H1 (cell line): ENCODE data around the gene S100A6. TPM values are rescaled to one million over a fixed set of nuclear protein-coding genes. Genes with fewer than 3 reads are reported as not detected.
"Not testable (repeated sequence)": the region's sequence is repeated elsewhere in the genome, so short reads cannot be mapped to it uniquely, and the experiment has no call there.

Source experiments
- CTCF ChIA-PET: fragments of 300-600 bp; sonication (Branson Sonifier 250); formaldehyde crosslinking; loops from one replicate; lab custom pipeline; 2021; ENCODE audit not compliant: partially characterized antibody; lab: Charles Lee
- POLR2A ChIA-PET: fragments of 300-600 bp; sonication (Branson Sonifier 250); formaldehyde crosslinking; loops from one replicate; lab custom pipeline; 2021; ENCODE audit warnings: inconsistent platforms; ENCODE audit not compliant: partially characterized antibody; lab: Charles Lee
- DNase-seq, 2 experiments: peaks; one replicate each; pipeline versions ENCODE4 v3.0.0 to v3.0.0-alpha.2; 2010 to 2022; ENCODE audit warnings: low spot score in 2 of 2, low read depth in 1 of 2, mixed read lengths in 1 of 2
- FAIRE-seq: peaks from 2 replicates; lab custom pipeline; 2011; peaks lifted over from hg19 to GRCh38; lab: Jason Lieb, UNC
- H2AFZ ChIP-seq: 2 replicates; pipeline ENCODE4 v1.8.1; 2012; ENCODE audit warnings: low read length, inconsistent platforms
- H2AK5ac ChIP-seq: 2 replicates; pipeline ENCODE4 v1.6.1; 2013; ENCODE audit warnings: low read depth, low read length
- H2BK120ac ChIP-seq: replicated peaks from 2 replicates; pipeline ENCODE3; 2013; ENCODE audit warnings: low read depth, low read length, inconsistent platforms
- H2BK12ac ChIP-seq: 2 replicates; pipeline ENCODE4 v1.6.1; 2013; ENCODE audit warnings: low read depth, low read length
- H2BK15ac ChIP-seq: 2 replicates; pipeline ENCODE4 v1.6.1; 2013; ENCODE audit warnings: low read length
- H2BK20ac ChIP-seq: 2 replicates; pipeline ENCODE4 v1.6.1; 2013; ENCODE audit warnings: low read length
- H2BK5ac ChIP-seq: 2 replicates; pipeline ENCODE4 v1.6.1; 2013; ENCODE audit warnings: low read depth, low read length
- H3K14ac ChIP-seq: 2 replicates; pipeline ENCODE4 v1.6.1; 2013; ENCODE audit warnings: inconsistent platforms; ENCODE audit not compliant: insufficient read length
- H3K18ac ChIP-seq: 2 replicates; pipeline ENCODE4 v1.6.1; 2013; ENCODE audit warnings: low read length; ENCODE audit errors: extremely low read depth
- H3K23ac ChIP-seq: 2 replicates; pipeline ENCODE4 v1.6.1; 2013; ENCODE audit warnings: inconsistent platforms; ENCODE audit not compliant: insufficient read length
- H3K23me2 ChIP-seq: 2 replicates; pipeline ENCODE4 v1.6.1; 2013; ENCODE audit warnings: low read depth, low read length
- H3K27ac ChIP-seq: 2 replicates; pipeline ENCODE4 v1.6.1; 2011; ENCODE audit warnings: low read depth, low read length, inconsistent platforms
- H3K27me3 ChIP-seq, 4 experiments: replicated peaks in 1 of 4; 1 replicate in 1 of 4; 2 replicates in 3 of 4; pipeline versions ENCODE4 v1.6.1 to v1.8.1; 2011 to 2013; ENCODE audit warnings: low read length in 3 of 4, mild to moderate bottlenecking in 3 of 4, inconsistent platforms in 2 of 4, mixed read lengths in 2 of 4, moderate library complexity in 1 of 4; ENCODE audit not compliant: control insufficient read depth in 3 of 4, insufficient read depth in 3 of 4; ENCODE audit errors: extremely low read depth in 1 of 4
- H3K36me3 ChIP-seq, 4 experiments: 2 replicates each; pipeline versions ENCODE4 v1.6.1 to v1.8.1; 2011 to 2013; ENCODE audit warnings: mild to moderate bottlenecking in 4 of 4, low read length in 3 of 4, moderate library complexity in 2 of 4, control low read depth in 1 of 4, inconsistent platforms in 1 of 4; ENCODE audit not compliant: insufficient read depth in 4 of 4, control insufficient read depth in 2 of 4
- H3K4ac ChIP-seq: replicated peaks from 2 replicates; pipeline ENCODE3; 2013; ENCODE audit warnings: low read length, low read depth, mixed read lengths, inconsistent platforms; ENCODE audit not compliant: insufficient read length
- H3K4me1 ChIP-seq, 4 experiments: replicated peaks in 1 of 4; 1 replicate in 1 of 4; 2 replicates in 3 of 4; pipeline versions ENCODE4 v1.6.1 to v1.8.1; 2011 to 2013; ENCODE audit warnings: low read length in 3 of 4, inconsistent platforms in 2 of 4, mixed read lengths in 1 of 4; ENCODE audit not compliant: insufficient read depth in 4 of 4, control insufficient read depth in 3 of 4
- H3K4me2 ChIP-seq, 2 experiments: 2 replicates each; pipeline versions ENCODE4 v1.6.1 to v1.8.1; 2011 to 2013; ENCODE audit warnings: low read depth in 2 of 2, low read length in 2 of 2, control low read depth in 1 of 2, inconsistent platforms in 1 of 2, mild to moderate bottlenecking in 1 of 2; ENCODE audit not compliant: insufficient read depth in 1 of 2
- H3K4me3 ChIP-seq, 4 experiments: fragments of 200-600, 300-600 bp in 1 of 4; sonication (generic), shearing (Covaris generic), sonication (Bioruptor Twin) in 1 of 4; 2 replicates each; pipeline versions ENCODE4 v1.5.1 to v1.8.1; 2011 to 2016; ENCODE audit warnings: low read length in 4 of 4, low read depth in 3 of 4, control low read depth in 2 of 4, inconsistent platforms in 2 of 4, mild to moderate bottlenecking in 2 of 4, mixed read lengths in 1 of 4, moderate library complexity in 1 of 4; ENCODE audit not compliant: insufficient read depth in 2 of 4; ENCODE audit errors: extremely low read depth in 1 of 4
- H3K56ac ChIP-seq: replicated peaks from 2 replicates; pipeline ENCODE3; 2013; ENCODE audit warnings: low read depth, mild to moderate bottlenecking, mixed read lengths, low read length, inconsistent platforms; ENCODE audit not compliant: insufficient read length
- H3K79me1 ChIP-seq: 2 replicates; pipeline ENCODE4 v1.6.1; 2013; ENCODE audit warnings: low read depth, low read length, control low read depth
- H3K79me2 ChIP-seq, 2 experiments: 2 replicates each; pipeline versions ENCODE4 v1.6.1 to v1.8.1; 2012 to 2013; ENCODE audit warnings: low read length in 2 of 2, mild to moderate bottlenecking in 2 of 2, inconsistent platforms in 1 of 2; ENCODE audit not compliant: insufficient read depth in 2 of 2, control insufficient read depth in 1 of 2
- H3K9ac ChIP-seq, 4 experiments: replicated peaks in 1 of 4; 1 replicate in 1 of 4; 2 replicates in 3 of 4; pipeline versions ENCODE4 v1.6.1 to v1.8.1; 2011 to 2013; ENCODE audit warnings: low read depth in 3 of 4, low read length in 3 of 4, control low read depth in 2 of 4, mild to moderate bottlenecking in 2 of 4, moderate library complexity in 2 of 4, inconsistent platforms in 1 of 4; ENCODE audit errors: extremely low read depth in 1 of 4
- H3K9me3 ChIP-seq, 2 experiments: 2 replicates each; pipeline versions ENCODE4 v1.6.1 to v1.8.1; 2012 to 2013; ENCODE audit warnings: mild to moderate bottlenecking in 2 of 2, moderate library complexity in 2 of 2, control low read depth in 1 of 2, inconsistent platforms in 1 of 2, low read depth in 1 of 2, low read length in 1 of 2, mixed read lengths in 1 of 2; ENCODE audit not compliant: insufficient read depth in 2 of 2
- H4K20me1 ChIP-seq, 2 experiments: replicated peaks in 1 of 2; 2 replicates each; pipeline versions ENCODE3 to v1.8.1; 2011 to 2013; ENCODE audit warnings: inconsistent platforms in 2 of 2, low read length in 2 of 2, mild to moderate bottlenecking in 1 of 2; ENCODE audit not compliant: insufficient read depth in 2 of 2, control insufficient read depth in 1 of 2
- H4K5ac ChIP-seq: 2 replicates; pipeline ENCODE4 v1.6.1; 2013; ENCODE audit warnings: low read length, low read depth, mixed read lengths, inconsistent platforms; ENCODE audit not compliant: insufficient read length
- H4K8ac ChIP-seq: 2 replicates; pipeline ENCODE4 v1.8.0; 2013; ENCODE audit warnings: mild to moderate bottlenecking, moderate library complexity, low read length, inconsistent platforms; ENCODE audit not compliant: insufficient read depth; ENCODE audit errors: extremely low read depth
- H4K91ac ChIP-seq: replicated peaks from 2 replicates; pipeline ENCODE3; 2013; ENCODE audit warnings: low read length, mixed read lengths, inconsistent platforms; ENCODE audit not compliant: insufficient read length
- WGBS, 2 experiments: shearing (Covaris generic) in 1 of 2; methylation state at CpG; one replicate each; pipeline versions ENCODE4 v1.1.6 to v1.1.7; 2013 to 2015; ENCODE audit warnings: low lambda C conversion rate in 2 of 2, mixed read lengths in 2 of 2, inconsistent platforms in 1 of 2, low coverage in 1 of 2, missing lambda C conversion rate in 1 of 2; ENCODE audit not compliant: insufficient replicate concordance in 2 of 2, insufficient coverage in 1 of 2, insufficient read length in 1 of 2; ENCODE audit errors: extremely low coverage in 1 of 2, missing lambda C conversion rate in 1 of 2; 5-methylcytosine and 5-hydroxymethylcytosine counted together
- polyA plus RNA-seq, 7 experiments: library from polyadenylated mRNA; depleted of rRNA in 3 of 7; stranded (reverse) in 5 of 7; unstranded in 2 of 7; fragments of >200 nt in 5 of 7; fragments of 200-250 nt in 2 of 7; gene quantifications; 1 replicate in 5 of 7; 2 replicates in 1 of 7; 4 replicates in 1 of 7; pipeline versions ENCODE4 v1.2.1 to v1.2.3, GENCODE V29; 2011 to 2013; ENCODE audit warnings: missing spikeins in 2 of 7, mixed read lengths in 2 of 7
- total RNA-seq: library from RNA; stranded (reverse); fragmentation: NEBNext Ultra II Directional; extraction: Animal tissue kit (Norgen Biotek cat#: 25700); gene quantifications from 2 replicates; pipeline ENCODE4 v1.2.1, GENCODE V29; 2021

The S100A6 gene
- total and polyA plus RNA-seq, 2 of the 8 experiments (the other 6 are each of a cell fraction or from before 2014, with no cell fraction given) = 11.1 to 63.0 TPM

DNA sequence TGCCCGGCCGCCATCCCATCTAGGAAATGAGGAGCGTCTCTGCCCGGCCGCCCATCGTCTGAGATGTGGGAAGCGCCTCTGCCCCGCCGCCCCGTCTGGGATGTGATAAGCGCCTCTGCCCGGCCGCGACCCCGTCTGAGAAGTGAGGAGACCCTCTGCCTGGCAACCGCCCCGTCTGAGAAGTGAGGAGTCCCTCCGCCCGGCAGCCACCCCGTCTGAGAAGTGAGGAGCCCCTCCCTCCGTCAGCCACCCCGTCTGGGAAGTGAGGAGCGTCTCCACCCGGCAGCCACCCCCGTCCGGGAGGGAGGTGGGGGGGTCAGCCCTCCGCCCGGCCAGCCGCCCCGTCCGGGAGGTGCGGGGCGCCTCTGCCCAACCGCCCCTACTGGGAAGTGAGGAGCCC is 47.0 kb upstream of the S100A6 start:
- H2BK15ac ChIP-seq, POLR2A ChIA-PET, H3K9me3 ChIP-seq, H2BK20ac ChIP-seq, H2BK5ac ChIP-seq, CTCF ChIA-PET, H4K20me1 ChIP-seq, H4K91ac ChIP-seq, H3K23ac ChIP-seq, H3K9ac ChIP-seq, H3K4me2 ChIP-seq, H2AFZ ChIP-seq, H4K8ac ChIP-seq, H3K27me3 ChIP-seq, H3K18ac ChIP-seq, H4K5ac ChIP-seq, DNase-seq, H3K56ac ChIP-seq, H2BK12ac ChIP-seq, H3K14ac ChIP-seq, H3K36me3 ChIP-seq, H2AK5ac ChIP-seq, H3K79me1 ChIP-seq, H3K27ac ChIP-seq, H2BK120ac ChIP-seq, H3K79me2 ChIP-seq, H3K23me2 ChIP-seq, FAIRE-seq, H3K4me3 ChIP-seq, H3K4me1 ChIP-seq, H3K4ac ChIP-seq: not testable (repeated sequence)
- WGBS, 2 experiments = no CpG with 5 or more reads among the region's 34 CpGs
